ENCODE results near the gene MUC13.

Gene MUC13

DNA sequence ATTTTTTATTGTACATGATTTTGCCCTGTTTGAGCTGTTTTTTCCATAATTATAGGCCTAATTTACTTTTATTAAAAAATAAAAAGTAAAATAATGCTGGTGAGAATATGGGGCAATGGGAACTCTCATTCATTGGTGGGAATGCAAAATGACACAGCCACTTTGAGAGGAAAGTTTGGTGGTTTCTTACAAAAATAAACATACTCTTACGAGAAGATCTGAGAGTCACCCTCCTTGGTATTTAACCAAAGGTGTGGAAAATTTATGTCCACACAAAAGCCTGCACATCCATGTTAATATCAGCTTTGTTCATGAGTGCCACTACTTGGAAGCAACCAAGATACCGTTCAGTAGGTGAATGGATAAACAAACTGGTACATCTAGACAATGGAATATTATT is 9.8 kb downstream of the MUC13 start:
- no peak for TF ChIP-seq CREB1 (IDR thresholded peaks at IDR 0.05; ENCODE audit: low read depth)
- no peak for TF ChIP-seq RAD21 (IDR thresholded peaks at IDR 0.05; ENCODE audit: low read depth)
- TF ChIP-seq, protein P1, sequence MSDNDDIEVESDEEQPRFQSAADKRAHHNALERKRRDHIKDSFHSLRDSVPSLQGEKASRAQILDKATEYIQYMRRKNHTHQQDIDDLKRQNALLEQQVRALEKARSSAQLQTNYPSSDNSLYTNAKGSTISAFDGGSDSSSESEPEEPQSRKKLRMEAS (IDR thresholded peaks at IDR 0.05), result no peak
- no peak for TF ChIP-seq ZBTB7A (IDR thresholded peaks at IDR 0.05; ENCODE audit: low read depth)
- no peak for TF ChIP-seq YY1 (IDR thresholded peaks at IDR 0.05; ENCODE audit: low read depth)
- TF ChIP-seq EP300 (IDR thresholded peaks at IDR 0.05; ENCODE audit: borderline replicate concordance), result no peak
- TF ChIP-seq FOXM1 (IDR thresholded peaks at IDR 0.05; ENCODE audit: borderline replicate concordance, low read depth), result no peak
- no peak for TF ChIP-seq EGR1 (IDR thresholded peaks at IDR 0.05)
- TF ChIP-seq, protein P2, sequence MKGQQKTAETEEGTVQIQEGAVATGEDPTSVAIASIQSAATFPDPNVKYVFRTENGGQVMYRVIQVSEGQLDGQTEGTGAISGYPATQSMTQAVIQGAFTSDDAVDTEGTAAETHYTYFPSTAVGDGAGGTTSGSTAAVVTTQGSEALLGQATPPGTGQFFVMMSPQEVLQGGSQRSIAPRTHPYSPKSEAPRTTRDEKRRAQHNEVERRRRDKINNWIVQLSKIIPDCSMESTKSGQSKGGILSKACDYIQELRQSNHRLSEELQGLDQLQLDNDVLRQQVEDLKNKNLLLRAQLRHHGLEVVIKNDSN (IDR thresholded peaks at IDR 0.05), result no peak
- no peak for TF ChIP-seq NFIC (IDR thresholded peaks at IDR 0.05)
- TF ChIP-seq, protein P3, sequence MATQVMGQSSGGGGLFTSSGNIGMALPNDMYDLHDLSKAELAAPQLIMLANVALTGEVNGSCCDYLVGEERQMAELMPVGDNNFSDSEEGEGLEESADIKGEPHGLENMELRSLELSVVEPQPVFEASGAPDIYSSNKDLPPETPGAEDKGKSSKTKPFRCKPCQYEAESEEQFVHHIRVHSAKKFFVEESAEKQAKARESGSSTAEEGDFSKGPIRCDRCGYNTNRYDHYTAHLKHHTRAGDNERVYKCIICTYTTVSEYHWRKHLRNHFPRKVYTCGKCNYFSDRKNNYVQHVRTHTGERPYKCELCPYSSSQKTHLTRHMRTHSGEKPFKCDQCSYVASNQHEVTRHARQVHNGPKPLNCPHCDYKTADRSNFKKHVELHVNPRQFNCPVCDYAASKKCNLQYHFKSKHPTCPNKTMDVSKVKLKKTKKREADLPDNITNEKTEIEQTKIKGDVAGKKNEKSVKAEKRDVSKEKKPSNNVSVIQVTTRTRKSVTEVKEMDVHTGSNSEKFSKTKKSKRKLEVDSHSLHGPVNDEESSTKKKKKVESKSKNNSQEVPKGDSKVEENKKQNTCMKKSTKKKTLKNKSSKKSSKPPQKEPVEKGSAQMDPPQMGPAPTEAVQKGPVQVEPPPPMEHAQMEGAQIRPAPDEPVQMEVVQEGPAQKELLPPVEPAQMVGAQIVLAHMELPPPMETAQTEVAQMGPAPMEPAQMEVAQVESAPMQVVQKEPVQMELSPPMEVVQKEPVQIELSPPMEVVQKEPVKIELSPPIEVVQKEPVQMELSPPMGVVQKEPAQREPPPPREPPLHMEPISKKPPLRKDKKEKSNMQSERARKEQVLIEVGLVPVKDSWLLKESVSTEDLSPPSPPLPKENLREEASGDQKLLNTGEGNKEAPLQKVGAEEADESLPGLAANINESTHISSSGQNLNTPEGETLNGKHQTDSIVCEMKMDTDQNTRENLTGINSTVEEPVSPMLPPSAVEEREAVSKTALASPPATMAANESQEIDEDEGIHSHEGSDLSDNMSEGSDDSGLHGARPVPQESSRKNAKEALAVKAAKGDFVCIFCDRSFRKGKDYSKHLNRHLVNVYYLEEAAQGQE (IDR thresholded peaks at IDR 0.05; ENCODE audit: low read depth), result no peak
- no peak for TF ChIP-seq CEBPB (IDR thresholded peaks at IDR 0.05)
- no peak for TF ChIP-seq TEAD4 (IDR thresholded peaks at IDR 0.05)

- TF ChIP-seq NFIC (IDR thresholded peaks at IDR 0.05), result no peak
- TF ChIP-seq ZBTB7A (IDR thresholded peaks at IDR 0.05; ENCODE audit: low read depth), result no peak
- TF ChIP-seq RAD21 (IDR thresholded peaks at IDR 0.05; ENCODE audit: low read depth), result no peak
- no peak for TF ChIP-seq EGR1 (IDR thresholded peaks at IDR 0.05)
- TF ChIP-seq FOXM1 (IDR thresholded peaks at IDR 0.05; ENCODE audit: borderline replicate concordance, low read depth), result no peak
- TF ChIP-seq, protein P2 (IDR thresholded peaks at IDR 0.05), result no peak
- TF ChIP-seq CREB1 (IDR thresholded peaks at IDR 0.05; ENCODE audit: low read depth), result no peak
- TF ChIP-seq, protein P1 (IDR thresholded peaks at IDR 0.05), result no peak
- TF ChIP-seq TAF1 (IDR thresholded peaks at IDR 0.05; ENCODE audit: low read depth), result no peak
- no peak for TF ChIP-seq YY1 (IDR thresholded peaks at IDR 0.05; ENCODE audit: low read depth)
- TF ChIP-seq CEBPB (IDR thresholded peaks at IDR 0.05), result no peak
- TF ChIP-seq TCF12 (IDR thresholded peaks at IDR 0.05; ENCODE audit: low read depth), result no peak
- TF ChIP-seq TEAD4 (IDR thresholded peaks at IDR 0.05), result no peak
- TF ChIP-seq EP300 (IDR thresholded peaks at IDR 0.05; ENCODE audit: borderline replicate concordance), result no peak
- TF ChIP-seq, protein P3 (IDR thresholded peaks at IDR 0.05; ENCODE audit: low read depth), result no peak
These were observed 10.7 kb downstream of the MUC13 start for GRCh38 chr3:124923833-124924232.

DNA sequence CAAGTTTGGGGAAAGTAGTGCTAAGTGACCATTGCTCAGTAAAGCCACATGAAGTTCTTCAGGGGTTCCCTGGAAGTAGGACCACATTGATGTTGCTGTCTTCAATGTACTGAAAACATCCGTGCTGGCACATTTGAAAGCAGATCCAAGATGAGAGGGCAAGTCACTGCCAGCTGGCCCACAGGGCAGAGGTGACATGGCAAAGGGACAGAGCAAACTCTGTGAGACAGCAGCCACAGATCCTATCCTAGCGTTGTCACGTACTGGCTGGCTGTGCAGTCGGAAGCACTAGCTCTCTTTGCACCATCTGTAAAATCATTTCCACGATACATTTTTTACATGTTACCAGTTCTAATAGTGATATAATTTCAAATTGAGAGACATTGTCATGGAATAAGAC is 13.8 kb downstream of the MUC13 start:
- no peak for TF ChIP-seq ZBTB7A (IDR thresholded peaks at IDR 0.05; ENCODE audit: low read depth)
- TF ChIP-seq EP300 (IDR thresholded peaks at IDR 0.05; ENCODE audit: borderline replicate concordance), result no peak
- TF ChIP-seq, protein P3 (IDR thresholded peaks at IDR 0.05; ENCODE audit: low read depth), result no peak

GRCh38 chr3:124919756-124920155 is 14.8 kb downstream of the MUC13 start:
- TF ChIP-seq CEBPB (IDR thresholded peaks at IDR 0.05), result no peak
- no peak for TF ChIP-seq TCF12 (IDR thresholded peaks at IDR 0.05; ENCODE audit: low read depth)
- TF ChIP-seq ZBTB7A (IDR thresholded peaks at IDR 0.05; ENCODE audit: low read depth), result no peak
- TF ChIP-seq CREB1 (IDR thresholded peaks at IDR 0.05; ENCODE audit: low read depth), result no peak
- no peak for TF ChIP-seq FOXM1 (IDR thresholded peaks at IDR 0.05; ENCODE audit: borderline replicate concordance, low read depth)
- TF ChIP-seq EGR1 (IDR thresholded peaks at IDR 0.05), result no peak

DNA sequence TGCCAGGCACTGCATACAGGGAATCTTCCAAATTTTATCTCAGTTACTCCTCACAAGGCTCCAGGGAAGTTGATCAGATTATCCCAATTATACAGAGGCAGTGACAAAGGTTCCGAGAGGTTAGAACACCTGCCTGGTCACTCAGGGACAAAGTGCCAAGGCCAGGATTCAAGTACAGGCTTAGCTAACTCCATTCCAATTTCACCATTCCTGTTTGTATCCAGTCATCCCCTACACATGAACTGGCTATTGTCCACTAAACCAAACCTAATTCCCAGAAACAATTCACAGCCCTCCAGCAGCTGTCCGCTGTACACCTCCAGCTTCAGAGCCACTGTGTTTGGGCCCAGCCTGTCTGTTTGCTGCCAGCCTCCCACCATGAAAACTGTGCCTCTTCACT is 16.0 kb downstream of the MUC13 start:
- TF ChIP-seq EP300 (IDR thresholded peaks at IDR 0.05; ENCODE audit: borderline replicate concordance) (no peak), NFIC (IDR thresholded peaks at IDR 0.05) (no peak), RAD21 (IDR thresholded peaks at IDR 0.05; ENCODE audit: low read depth) (no peak), ZBTB7A (IDR thresholded peaks at IDR 0.05; ENCODE audit: low read depth) (no peak), CEBPB (IDR thresholded peaks at IDR 0.05) (no peak), CREB1 (IDR thresholded peaks at IDR 0.05; ENCODE audit: low read depth) (no peak), TAF1 (IDR thresholded peaks at IDR 0.05; ENCODE audit: low read depth) (no peak), EGR1 (IDR thresholded peaks at IDR 0.05) (no peak), FOXM1 (IDR thresholded peaks at IDR 0.05; ENCODE audit: borderline replicate concordance, low read depth) (no peak), TEAD4 (IDR thresholded peaks at IDR 0.05) (no peak), TCF12 (IDR thresholded peaks at IDR 0.05; ENCODE audit: low read depth) (no peak), YY1 (IDR thresholded peaks at IDR 0.05; ENCODE audit: low read depth) (no peak)
- TF ChIP-seq, protein P2 (IDR thresholded peaks at IDR 0.05), result no peak
- TF ChIP-seq, protein P1 (IDR thresholded peaks at IDR 0.05), result no peak
- TF ChIP-seq, protein P3 (IDR thresholded peaks at IDR 0.05; ENCODE audit: low read depth), result no peak

Data from Ishikawa (cell line).